GM20431 (cell line): ENCODE measurements around the gene ZDHHC18.

Source experiments
- in situ Hi-C: fragments of 300-500 bp; cut with MseI, MboI; formaldehyde crosslinking; loops from one replicate; pipeline ENCODE4 v1.15.0; 2020; ENCODE audit warnings: low sequenced_read_pairs; ENCODE audit not compliant: unreplicated experiment

Gene ZDHHC18, protein sequence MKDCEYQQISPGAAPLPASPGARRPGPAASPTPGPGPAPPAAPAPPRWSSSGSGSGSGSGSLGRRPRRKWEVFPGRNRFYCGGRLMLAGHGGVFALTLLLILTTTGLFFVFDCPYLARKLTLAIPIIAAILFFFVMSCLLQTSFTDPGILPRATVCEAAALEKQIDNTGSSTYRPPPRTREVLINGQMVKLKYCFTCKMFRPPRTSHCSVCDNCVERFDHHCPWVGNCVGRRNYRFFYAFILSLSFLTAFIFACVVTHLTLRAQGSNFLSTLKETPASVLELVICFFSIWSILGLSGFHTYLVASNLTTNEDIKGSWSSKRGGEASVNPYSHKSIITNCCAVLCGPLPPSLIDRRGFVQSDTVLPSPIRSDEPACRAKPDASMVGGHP

GRCh38 chr1:26826261-26827105 is at the start of gene ZDHHC18:
Gene ZDHHC18 (plus strand): TSS chr1:26826688. CDS start chr1:26826805, 117 bp downstream.
- in situ Hi-C loops, result no loop called here

GRCh38 chr1:26779098-26779668 is 47.3 kb upstream of the ZDHHC18 start:
- in situ Hi-C loops, result no loop called here

- in situ Hi-C loops, result loop anchor here (10.0 kb wide), 1 partner anchor 96 kb away; no protein-coding TSS in a partner anchor
Observed at GRCh38 chr1:26780344-26780957, 46.0 kb upstream of the ZDHHC18 start.

- in situ Hi-C loops, result loop anchor here (10.0 kb wide), 1 partner anchor 97 kb away; no protein-coding TSS in a partner anchor
Observed at GRCh38 chr1:26781206-26781825, 45.2 kb upstream of the ZDHHC18 start.

GRCh38 chr1:26782521-26783212 is 43.8 kb upstream of the ZDHHC18 start:
- in situ Hi-C loops, result loop anchor here (10.0 kb wide), 1 partner anchor 98 kb away; no protein-coding TSS in a partner anchor

DNA sequence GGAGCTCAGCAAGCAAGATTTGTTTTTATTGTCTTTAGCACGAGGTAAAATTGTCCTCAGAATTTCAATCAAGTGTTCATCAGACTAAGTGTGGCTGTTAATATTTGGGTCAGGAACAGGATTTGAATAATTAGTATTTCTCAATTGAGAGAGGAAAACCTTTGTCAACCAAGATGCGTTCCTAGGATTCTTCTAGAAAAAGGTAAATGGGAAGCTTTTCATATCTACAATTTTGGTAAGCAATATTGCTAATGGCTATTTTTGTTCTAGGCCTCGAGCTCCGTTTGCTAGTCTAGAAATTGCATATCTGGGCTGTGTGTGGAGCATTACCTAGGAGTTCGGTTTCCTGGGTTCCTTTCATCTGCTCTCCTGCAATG is 42.9 kb upstream of the ZDHHC18 start:
- in situ Hi-C loops, result loop anchor here (10.0 kb wide), 1 partner anchor 99 kb away; no protein-coding TSS in a partner anchor

DNA sequence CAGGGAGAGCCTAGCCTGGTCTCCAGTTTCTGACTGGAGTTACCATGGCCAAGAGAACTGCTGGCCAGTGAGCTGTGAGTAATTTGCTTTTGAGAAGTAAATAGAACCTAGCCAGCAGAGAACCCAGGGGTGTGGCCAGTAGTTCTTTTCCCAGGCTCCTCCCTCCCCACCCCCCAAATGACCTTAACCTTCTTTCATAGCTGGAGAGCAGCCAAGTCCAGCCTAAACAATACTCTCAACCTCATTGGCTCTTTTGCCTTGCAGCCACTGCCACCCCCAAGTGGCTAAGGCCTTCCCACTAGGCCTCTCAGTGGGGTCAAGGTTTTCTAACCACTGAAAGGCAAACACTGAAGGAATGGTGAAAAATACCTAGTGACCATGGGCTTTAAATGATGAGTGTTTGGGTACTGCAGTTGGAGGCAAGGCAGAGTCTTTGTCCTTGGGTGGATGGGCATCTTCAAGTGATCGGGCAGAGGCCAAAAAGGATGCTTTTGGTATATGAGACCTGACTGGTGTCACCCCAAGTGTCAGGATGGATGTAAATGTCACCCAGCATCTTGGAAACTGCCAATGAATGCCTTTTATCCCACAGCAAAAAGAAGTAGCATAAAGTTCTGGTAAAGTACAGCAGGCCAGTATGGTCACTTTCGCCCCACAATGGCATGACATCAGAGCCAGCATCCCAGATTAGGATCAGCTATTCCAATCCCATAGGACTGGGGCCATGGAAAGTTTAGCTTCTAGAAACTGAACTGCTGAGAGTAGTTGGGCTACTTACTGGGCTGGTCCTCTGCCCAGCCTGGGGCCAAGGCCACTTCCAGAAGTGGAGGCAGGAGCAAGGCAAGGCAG is 42.2 kb upstream of the ZDHHC18 start:
- in situ Hi-C loops, result loop anchor here (10.0 kb wide), 1 partner anchor 99 kb away; no protein-coding TSS in a partner anchor

GRCh38 chr1:26784886-26785285 is 41.6 kb upstream of the ZDHHC18 start:
- in situ Hi-C loops, result loop anchor here (10.0 kb wide), 1 partner anchor 100 kb away; no protein-coding TSS in a partner anchor

DNA sequence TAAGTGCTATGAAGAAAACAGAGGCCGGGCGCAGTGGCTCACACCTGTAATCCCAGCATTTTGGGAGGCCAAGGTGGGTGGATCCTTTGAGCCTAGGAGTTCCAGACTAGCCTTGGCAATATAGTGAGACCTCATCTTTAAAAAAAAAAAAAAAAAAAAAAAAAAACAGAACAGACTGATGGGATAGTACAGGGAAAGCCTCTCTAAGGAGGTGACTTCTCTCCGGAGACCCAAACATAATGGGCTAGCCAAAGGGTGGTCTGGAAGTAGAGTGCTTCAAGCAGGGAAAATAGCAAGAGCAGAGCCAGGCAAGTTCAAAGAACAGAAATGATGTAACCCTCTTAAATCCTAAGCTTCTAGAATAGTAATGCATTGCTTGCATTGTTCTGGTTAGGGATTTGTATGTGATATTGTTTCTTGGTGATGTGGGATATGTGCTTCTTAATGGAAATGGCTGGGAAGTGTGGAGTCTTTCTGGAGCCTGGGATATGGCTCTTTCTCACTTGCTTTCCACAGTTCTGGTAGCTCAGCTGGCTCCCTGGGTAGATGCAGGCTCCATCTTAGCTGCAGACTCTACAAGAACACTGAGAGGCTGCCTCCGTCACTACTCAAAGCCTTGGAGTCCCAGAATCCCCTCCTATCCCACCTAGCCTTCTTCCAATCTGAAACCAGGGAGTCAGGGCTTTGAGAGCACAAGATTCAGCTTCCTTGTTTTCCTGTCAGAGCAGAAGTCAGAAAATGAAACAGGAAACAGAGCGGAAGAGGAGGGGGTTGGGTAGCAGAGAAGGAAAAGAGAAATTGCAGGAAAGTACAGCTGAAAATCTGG is 40.7 kb upstream of the ZDHHC18 start:
- in situ Hi-C loops, result loop anchor here (10.0 kb wide), 1 partner anchor 101 kb away; no protein-coding TSS in a partner anchor

DNA sequence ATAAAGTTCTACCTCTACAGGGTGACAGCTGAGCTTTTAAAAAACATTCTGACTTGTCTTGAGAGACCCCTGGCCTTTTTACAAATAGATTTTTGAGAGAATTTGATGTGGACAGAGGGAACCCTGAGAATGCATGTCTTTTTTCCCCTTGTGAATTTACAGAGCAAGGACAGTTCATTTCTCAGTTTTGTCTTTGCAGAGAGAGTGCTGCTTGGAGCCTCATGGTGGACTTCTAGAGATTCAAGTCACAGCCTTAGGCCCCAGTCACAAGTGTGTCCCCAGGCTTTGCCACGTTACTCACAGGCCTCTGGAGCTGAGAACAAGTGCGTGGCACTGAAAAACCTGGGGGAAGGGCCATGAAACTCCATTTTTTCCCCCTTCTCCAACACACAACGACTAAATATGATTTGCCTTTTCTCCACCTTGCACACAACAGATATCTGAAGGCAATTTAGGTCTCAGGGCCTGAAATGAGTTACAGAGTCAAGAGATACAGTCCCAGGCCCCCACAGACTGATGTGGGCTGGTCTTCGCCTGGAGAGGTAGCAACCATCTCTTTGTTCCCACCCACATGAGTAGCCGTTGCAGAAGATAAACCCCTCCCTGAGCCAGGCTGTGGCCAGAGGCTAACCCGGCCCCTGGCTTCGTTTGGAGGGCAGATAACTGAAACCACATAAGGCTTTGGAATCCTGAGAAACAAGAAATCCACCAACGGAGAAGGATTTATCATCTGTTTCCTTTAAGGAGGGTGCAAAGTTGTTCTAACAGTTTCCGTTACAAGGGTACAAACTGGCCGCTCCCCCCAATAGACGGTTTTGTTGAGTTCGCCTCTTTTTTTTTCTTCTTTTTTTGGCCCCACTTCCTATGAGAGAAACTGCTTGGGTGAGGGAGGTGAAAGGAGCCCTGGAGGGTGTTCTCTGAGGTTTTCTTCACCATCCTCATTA is 39.8 kb upstream of the ZDHHC18 start:
- in situ Hi-C loops, result loop anchor here (10.0 kb wide), 1 partner anchor 102 kb away; no protein-coding TSS in a partner anchor

DNA sequence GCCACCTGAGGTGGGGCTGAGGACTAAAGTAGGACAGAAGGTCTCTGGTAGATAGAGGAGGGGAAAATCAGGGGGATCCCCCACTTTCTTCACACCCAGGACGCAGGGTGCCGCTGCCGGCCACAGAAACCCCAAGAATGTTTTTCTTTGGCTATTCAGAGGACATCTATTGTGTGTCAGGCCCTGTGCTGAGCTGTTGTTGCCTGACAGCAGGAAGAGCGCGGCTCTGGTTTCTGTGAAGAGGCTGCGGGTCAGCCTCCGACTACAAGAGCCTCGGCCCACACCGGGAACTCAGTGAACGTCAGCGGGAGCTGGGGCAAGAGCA is 39.1 kb upstream of the ZDHHC18 start:
- in situ Hi-C loops, result loop anchor here (10.0 kb wide), 1 partner anchor 103 kb away; no protein-coding TSS in a partner anchor

- in situ Hi-C loops, result loop anchor here (10.0 kb wide), 1 partner anchor 103 kb away; no protein-coding TSS in a partner anchor
Observed at GRCh38 chr1:26787706-26788514, 38.6 kb upstream of the ZDHHC18 start, which contains the start of gene PIGV. Gene PIGV (plus strand): TSS chr1:26787950. CDS start chr1:26790816, 2,866 bp downstream.

GRCh38 chr1:26788515-26788785 is 38.0 kb upstream of the ZDHHC18 start:
- in situ Hi-C loops, result loop anchor here (10.0 kb wide), 1 partner anchor 104 kb away; no protein-coding TSS in a partner anchor

GRCh38 chr1:26788836-26789611 is 37.5 kb upstream of the ZDHHC18 start:
- in situ Hi-C loops, result loop anchor here (10.0 kb wide), 1 partner anchor 104 kb away; no protein-coding TSS in a partner anchor

GRCh38 chr1:26789612-26789865 is 36.9 kb upstream of the ZDHHC18 start:
- in situ Hi-C loops, result loop anchor here (10.0 kb wide), 1 partner anchor 105 kb away; no protein-coding TSS in a partner anchor
